Smooth muscle cell (in vitro differentiated cells): Measurements from ENCODE around the gene ANXA9. TPM values are rescaled to one million over a fixed set of nuclear protein-coding genes. Genes with fewer than 3 reads are reported as not detected.

Source experiments
- DNase-seq: peaks from one replicate; lab custom pipeline; 2025; ENCODE audit not compliant: unreplicated experiment; lab: John Stamatoyannopoulos, UW
- H2AFZ ChIP-seq: fragments of 200-600 bp; sonication (generic); 2 replicates; pipeline ENCODE4 v1.6.0; 2016; ENCODE audit warnings: antibody characterized with exemption, low read depth, mild to moderate bottlenecking
- H3F3A ChIP-seq: fragments of 200-600 bp; sonication (generic); 2 replicates; pipeline ENCODE4 v1.6.0; 2017; ENCODE audit warnings: antibody characterized with exemption, low read depth
- H3K27ac ChIP-seq: fragments of 200-600 bp; sonication (generic); 2 replicates; pipeline ENCODE4 v1.5.1; 2016; ENCODE audit warnings: low read depth, mild to moderate bottlenecking
- H3K27me3 ChIP-seq: fragments of 200-600 bp; sonication (generic); 2 replicates; pipeline ENCODE4 v1.6.1; 2016; ENCODE audit warnings: low read depth, mild to moderate bottlenecking
- H3K36me3 ChIP-seq: fragments of 200-600 bp; sonication (generic); 2 replicates; pipeline ENCODE4 v1.5.1; 2016; ENCODE audit warnings: low read depth
- H3K4me1 ChIP-seq: fragments of 200-600 bp; sonication (generic); 2 replicates; pipeline ENCODE4 v1.5.1; 2016; ENCODE audit warnings: low read depth
- H3K4me2 ChIP-seq: fragments of 200-600 bp; sonication (generic); 2 replicates; pipeline ENCODE4 v1.6.0; 2016; ENCODE audit warnings: mild to moderate bottlenecking
- H3K4me3 ChIP-seq: fragments of 200-600 bp; sonication (generic); 2 replicates; pipeline ENCODE4 v1.5.1; 2016; ENCODE audit warnings: mild to moderate bottlenecking
- H3K79me2 ChIP-seq: fragments of 200-600 bp; sonication (generic); 2 replicates; pipeline ENCODE4 v1.6.0; 2016; ENCODE audit warnings: low read depth, mild to moderate bottlenecking
- H3K9ac ChIP-seq: fragments of 200-600 bp; sonication (generic); 2 replicates; pipeline ENCODE4 v1.6.0; 2016; ENCODE audit warnings: low read depth
- H3K9me3 ChIP-seq: fragments of 200-600 bp; sonication (generic); replicated peaks from 2 replicates; pipeline ENCODE4 v1.5.1; 2016; ENCODE audit warnings: low read depth
- H4K20me1 ChIP-seq: fragments of 200-600 bp; sonication (generic); 2 replicates; pipeline ENCODE4 v1.6.0; 2016; ENCODE audit warnings: low read depth
- CTCF ChIP-seq: fragments of 200-600 bp; sonication (generic); IDR thresholded peaks from 2 replicates; pipeline ENCODE4 v1.5.1; 2017; ENCODE audit warnings: borderline replicate concordance, mild to moderate bottlenecking, antibody characterized with exemption; ENCODE audit not compliant: insufficient read depth, poor library complexity, severe bottlenecking
- WGBS: methylation state at CpG from one replicate; pipeline ENCODE4 v1.1.7; 2016; ENCODE audit warnings: low lambda C conversion rate; 5-methylcytosine and 5-hydroxymethylcytosine counted together
- polyA plus RNA-seq: library from polyadenylated mRNA; unstranded; fragments of >200 nt; fragmentation: Nextera tagmentation; extraction: Ambion mirVana; gene quantifications from 2 replicates; pipeline ENCODE4 v1.2.1, GENCODE V29; 2016
- total RNA-seq: library from RNA; depleted of rRNA; stranded (reverse); fragments of >200 nt; gene quantifications from 2 replicates; pipeline ENCODE4 v1.2.3, GENCODE V29; 2014

The ANXA9 gene
- total and polyA plus RNA-seq, 2 experiments from 2014 or later, result 0.31 to 2.6 TPM

- no peak for DNase-seq
- no peak overlapping the region for H3K27ac ChIP-seq
- no peaks in the 10 kb centered on the region for H3K79me2 ChIP-seq
- no peaks in the 10 kb centered on the region for H4K20me1 ChIP-seq
- no peak overlapping the region for H3K4me3 ChIP-seq
- no peak overlapping the region for H3K9ac ChIP-seq
- H3K4me1 ChIP-seq, result no peaks in the 10 kb centered on the region
- no peak for TF ChIP-seq CTCF
- H3F3A ChIP-seq, result no peaks in the 10 kb centered on the region
- no peaks in the 10 kb centered on the region for H3K9me3 ChIP-seq
- no peak overlapping the region for H3K4me2 ChIP-seq
- no peak overlapping the region for H2AFZ ChIP-seq
- H3K36me3 ChIP-seq, result peaks cover 28% of the 10 kb centered on the region
- no peaks in the 10 kb centered on the region for H3K27me3 ChIP-seq
These were observed 26.8 kb upstream of the ANXA9 start for GRCh38 chr1:150955280-150955679.

- Histone ChIP-seq H3F3A (peaks cover 12% of the 10 kb centered on the region), H3K9me3 (no peaks in the 10 kb centered on the region), H2AFZ (no peak overlapping the region), H3K79me2 (no peaks in the 10 kb centered on the region), H3K4me3 (no peak overlapping the region), H3K9ac (no peak overlapping the region), H3K4me2 (no peak overlapping the region), H3K36me3 (peaks cover 16% of the 10 kb centered on the region), H4K20me1 (no peaks in the 10 kb centered on the region), H3K27me3 (no peaks in the 10 kb centered on the region), H3K27ac (no peak overlapping the region), H3K4me1 (no peaks in the 10 kb centered on the region)
- DNase-seq, result no peak
- 99% methylated on average over 11 of the region's 11 CpGs for WGBS
- no peak for TF ChIP-seq CTCF
These were observed 24.4 kb upstream of the ANXA9 start for GRCh38 chr1:150957666-150958065.

GRCh38 chr1:150960646-150961045 is 21.4 kb upstream of the ANXA9 start:
- WGBS, result 97% methylated on average over 7 of the region's 7 CpGs
- no peak for DNase-seq
- Histone ChIP-seq H3K9me3 (no peaks in the 10 kb centered on the region), H3K4me3 (no peak overlapping the region), H3K79me2 (no peaks in the 10 kb centered on the region), H2AFZ (no peak overlapping the region), H3K9ac (no peak overlapping the region), H3K4me2 (no peak overlapping the region), H3K36me3 (peaks cover 8% of the 10 kb centered on the region), H3F3A (peaks cover 18% of the 10 kb centered on the region), H3K27ac (no peak overlapping the region), H3K27me3 (no peaks in the 10 kb centered on the region), H3K4me1 (no peaks in the 10 kb centered on the region), H4K20me1 (no peaks in the 10 kb centered on the region)
- TF ChIP-seq CTCF, result no peak

- Histone ChIP-seq H3K4me3 (no peak overlapping the region), H3K9ac (no peak overlapping the region), H3K27ac (no peak overlapping the region), H3K9me3 (no peaks in the 10 kb centered on the region), H2AFZ (no peak overlapping the region), H4K20me1 (no peaks in the 10 kb centered on the region), H3K4me1 (no peaks in the 10 kb centered on the region), H3K27me3 (no peaks in the 10 kb centered on the region), H3K79me2 (no peaks in the 10 kb centered on the region), H3K4me2 (no peak overlapping the region), H3F3A (peaks cover 18% of the 10 kb centered on the region), H3K36me3 (peaks cover 8% of the 10 kb centered on the region)
- no peak for TF ChIP-seq CTCF
- DNase-seq, result no peak
- 40% methylated on average over 4 of the region's 4 CpGs for WGBS
These were observed 20.3 kb upstream of the ANXA9 start for GRCh38 chr1:150961756-150962155.
